Panc1 (cell line): ENCODE results near the gene PIP5K1C.

Experiments used
- CTCF ChIP-seq: fragments of 450-650 bp; IDR thresholded peaks from 2 replicates; pipeline ENCODE4 v1.5.1; 2017; ENCODE audit warnings: mild to moderate bottlenecking
- REST ChIP-seq, 2 experiments: IDR thresholded peaks; 2 replicates each; pipeline ENCODE4 v1.6.1; 2011 to 2012; ENCODE audit warnings: low read depth in 2 of 2, control low read depth in 1 of 2, low read length in 1 of 2, mild to moderate bottlenecking in 1 of 2, moderate library complexity in 1 of 2; ENCODE audit not compliant: insufficient read depth in 1 of 2
- TCF7L2 ChIP-seq: IDR thresholded peaks from 2 replicates; pipeline ENCODE4 v1.6.1; 2011; ENCODE audit warnings: mild to moderate bottlenecking, low read depth, low read length, inconsistent platforms

- TF ChIP-seq CTCF (no peak), TCF7L2 (no peak), REST (IDR thresholded peaks at IDR 0.05; ENCODE audit: insufficient read depth in 1 of 2, low read depth in 2 of 2, low read length in 1 of 2) (no peak)
Measured at GRCh38 chr19:3633559-3633988, 66.7 kb downstream of the PIP5K1C start.
